ENCODE results near the gene KIAA1671. TPM values are rescaled to one million over a fixed set of nuclear protein-coding genes. Genes with fewer than 3 reads are reported as not detected.

KIAA1671 gene
- polyA plus RNA-seq, 1 of the 3 experiments (the other 2 are of a cell fraction), result 7.4 TPM

GRCh38 chr22:25029181-25029580 is 76.7 kb downstream of the KIAA1671 start:
- POLR2A ChIA-PET, result no interaction called here
- no peak overlapping the region for H3K9ac ChIP-seq
- peaks cover 4 to 13% of the 10 kb centered on the region in 2 experiments for H3K36me3 ChIP-seq (replicated peaks in 1 of 2; ENCODE audit: control insufficient read depth in 1 of 2, insufficient read depth in 2 of 2, low read length in 1 of 2)
- no peak overlapping the region for H3K4me2 ChIP-seq
- H3K79me2 ChIP-seq (ENCODE audit: insufficient read depth), result peaks cover 5% of the 10 kb centered on the region; the same call in 1 of the 2 replicates
- H3K27ac ChIP-seq (ENCODE audit: low read depth in 2 of 2, low read length in 1 of 2), result no peak overlapping the region
- H3F3A ChIP-seq (replicated peaks; ENCODE audit: insufficient read depth), result no peaks in the 10 kb centered on the region
- H3K9me2 ChIP-seq, result no peaks in the 10 kb centered on the region
- no peaks in the 10 kb centered on the region for H3K9me3 ChIP-seq
- H3K4me1 ChIP-seq (ENCODE audit: control insufficient read depth in 1 of 2, insufficient read depth in 2 of 2, low read depth in 1 of 2, low read length in 1 of 2), result peaks cover 10 to 13% of the 10 kb centered on the region in 2 experiments; a peak in 1 of 4 replicates
- H2AFZ ChIP-seq (ENCODE audit: low read depth), result no peak overlapping the region
- WGBS (ENCODE audit: low lambda C conversion rate), result 89% methylated on average over 15 of the region's 18 CpGs
- H4K20me1 ChIP-seq (ENCODE audit: insufficient read depth), result no peaks in the 10 kb centered on the region
- no peak for DNase-seq
- H3K27me3 ChIP-seq (ENCODE audit: insufficient read depth), result no peaks in the 10 kb centered on the region
- H3K4me3 ChIP-seq (ENCODE audit: low read depth in 2 of 2, low read length in 1 of 2), result no peak overlapping the region
- CTCF ChIA-PET, result interaction anchor here (1.0 to 8.6 kb wide), 6 partner anchors 13 to 91 kb away, joined by 3 to 57 read pairs (median 7); no protein-coding TSS in a partner anchor
- TF ChIP-seq CTCF (IDR thresholded peaks at IDR 0.05) (no peak), YY1 (IDR thresholded peaks at IDR 0.05; ENCODE audit: low read depth) (no peak), SIN3A (IDR thresholded peaks at IDR 0.05; ENCODE audit: borderline replicate concordance, low read depth, low read length) (no peak), GATA2 (CRISPR knock-in tag; IDR thresholded peaks at IDR 0.05) (no peak), TCF12 (IDR thresholded peaks at IDR 0.05) (no peak), GABPA (IDR thresholded peaks at IDR 0.05; ENCODE audit: low read depth) (no peak)

GRCh38 chr22:25030636-25031035 is 78.1 kb downstream of the KIAA1671 start:
- Histone ChIP-seq H4K20me1 (ENCODE audit: insufficient read depth) (no peaks in the 10 kb centered on the region), H2AFZ (ENCODE audit: low read depth) (no peak overlapping the region), H3K79me2 (ENCODE audit: insufficient read depth) (peaks cover 5% of the 10 kb centered on the region; the same call in 1 of the 2 replicates), H3K9ac (no peak overlapping the region), H3K9me2 (no peaks in the 10 kb centered on the region), H3K4me3 (ENCODE audit: low read depth in 2 of 2, low read length in 1 of 2) (no peak overlapping the region), H3F3A (replicated peaks; ENCODE audit: insufficient read depth) (no peaks in the 10 kb centered on the region), H3K36me3 (replicated peaks in 1 of 2; ENCODE audit: control insufficient read depth in 1 of 2, insufficient read depth in 2 of 2, low read length in 1 of 2) (peaks cover 4 to 13% of the 10 kb centered on the region in 2 experiments), H3K4me1 (ENCODE audit: control insufficient read depth in 1 of 2, insufficient read depth in 2 of 2, low read depth in 1 of 2, low read length in 1 of 2) (peaks cover 2 to 11% of the 10 kb centered on the region in 2 experiments; a peak in 1 of 4 replicates), H3K27me3 (ENCODE audit: insufficient read depth) (no peaks in the 10 kb centered on the region), H3K4me2 (no peak overlapping the region), H3K9me3 (no peaks in the 10 kb centered on the region), H3K27ac (ENCODE audit: low read depth in 2 of 2, low read length in 1 of 2) (no peak overlapping the region)
- WGBS (ENCODE audit: low lambda C conversion rate), result 100% methylated on average over 5 of the region's 7 CpGs
- DNase-seq, result no peak
- CTCF ChIA-PET, result interaction anchor here (1.0 to 8.6 kb wide), 5 partner anchors 18 to 262 kb away, joined by 3 to 57 read pairs (median 4); partner anchors contain the start of gene KIAA1671
- TF ChIP-seq RFX5 (IDR thresholded peaks at IDR 0.05; ENCODE audit: low read length) (no peak), TEAD4 (IDR thresholded peaks at IDR 0.05; ENCODE audit: borderline replicate concordance, insufficient read depth) (no peak)
- POLR2A ChIA-PET, result no interaction called here

GRCh38 chr22:25032066-25032465 is 79.5 kb downstream of the KIAA1671 start:
- POLR2A ChIA-PET, result no interaction called here
- Histone ChIP-seq H3K9me3 (no peaks in the 10 kb centered on the region), H3K27me3 (ENCODE audit: insufficient read depth) (no peaks in the 10 kb centered on the region), H3K9ac (no peak overlapping the region), H4K20me1 (ENCODE audit: insufficient read depth) (no peaks in the 10 kb centered on the region), H3K4me2 (no peak overlapping the region), H3F3A (replicated peaks; ENCODE audit: insufficient read depth) (no peaks in the 10 kb centered on the region), H3K4me1 (ENCODE audit: control insufficient read depth in 1 of 2, insufficient read depth in 2 of 2, low read depth in 1 of 2, low read length in 1 of 2) (no peaks in the 10 kb centered on the region), H3K4me3 (ENCODE audit: low read depth in 2 of 2, low read length in 1 of 2) (no peak overlapping the region), H3K36me3 (replicated peaks in 1 of 2; ENCODE audit: control insufficient read depth in 1 of 2, insufficient read depth in 2 of 2, low read length in 1 of 2) (peaks cover 4 to 13% of the 10 kb centered on the region in 2 experiments), H2AFZ (ENCODE audit: low read depth) (no peak overlapping the region), H3K79me2 (ENCODE audit: insufficient read depth) (peaks cover 3% of the 10 kb centered on the region; the same call in 1 of the 2 replicates), H3K9me2 (no peaks in the 10 kb centered on the region), H3K27ac (ENCODE audit: low read depth in 2 of 2, low read length in 1 of 2) (no peak overlapping the region)
- CTCF ChIA-PET, result interaction anchor here (0.6 to 8.6 kb wide), 8 partner anchors 12 to 263 kb away, joined by 3 to 57 read pairs (median 4); partner anchors contain the start of gene KIAA1671
- WGBS (ENCODE audit: low lambda C conversion rate), result 85% methylated on average over 2 of the region's 2 CpGs
- no peak for TF ChIP-seq RXRA (IDR thresholded peaks at IDR 0.05; ENCODE audit: borderline replicate concordance, low read depth)
- TF ChIP-seq FOXM1 (IDR thresholded peaks at IDR 0.05; ENCODE audit: low read depth), result no peak
- no peak for TF ChIP-seq USF2 (IDR thresholded peaks at IDR 0.05; ENCODE audit: borderline replicate concordance, low read depth, low read length)
- TF ChIP-seq JUND (IDR thresholded peaks at IDR 0.05), result no peak
- no peak for TF ChIP-seq PBX3 (IDR thresholded peaks at IDR 0.05)
- TF ChIP-seq GABPA (IDR thresholded peaks at IDR 0.05; ENCODE audit: low read depth), result no peak
- no peak for TF ChIP-seq EP300 (IDR thresholded peaks at IDR 0.05; ENCODE audit: borderline replicate concordance in 1 of 2, low read depth in 1 of 2, low read length in 1 of 2)
- TF ChIP-seq GATA2 (CRISPR knock-in tag; IDR thresholded peaks at IDR 0.05), result no peak
- no peak for TF ChIP-seq MAX (IDR thresholded peaks at IDR 0.05; ENCODE audit: low read depth)
- DNase-seq, result no peak
